WI38 (cell line): ENCODE data around the gene PPP5C.
A peak's percentile ranks its signal among the peaks of the same experiment; 100 is the strongest.

ENCODE experiments used
- H3K4me3 ChIP-seq: 2 replicates; pipeline ENCODE4 v1.5.1; 2011; ENCODE audit warnings: low read depth, mild to moderate bottlenecking, control low read depth, low read length
- CTCF ChIP-seq: IDR thresholded peaks from 2 replicates; pipeline ENCODE4 v1.5.1; 2012; ENCODE audit warnings: low read depth, mild to moderate bottlenecking, control low read depth, low read length

The PPP5C gene

GRCh38 chr19:46366620-46367292, 19.9 kb downstream of the PPP5C start:
- H3K4me3 ChIP-seq, result no peak overlapping the region
- no peak for TF ChIP-seq CTCF

GRCh38 chr19:46367426-46367825, 20.5 kb downstream of the PPP5C start:
- no peak for TF ChIP-seq CTCF
- no peak overlapping the region for H3K4me3 ChIP-seq

- no peak overlapping the region for H3K4me3 ChIP-seq
- TF ChIP-seq CTCF, result no peak
Measured at GRCh38 chr19:46368116-46368515, 21.2 kb downstream of the PPP5C start.

GRCh38 chr19:46369817-46370216, 22.9 kb downstream of the PPP5C start:
- H3K4me3 ChIP-seq, result no peak overlapping the region
- no peak for TF ChIP-seq CTCF

- no peak for TF ChIP-seq CTCF
- no peak overlapping the region for H3K4me3 ChIP-seq
Measured at GRCh38 chr19:46371371-46371901, 24.5 kb downstream of the PPP5C start.

GRCh38 chr19:46372901-46373490, 26.1 kb downstream of the PPP5C start:
- TF ChIP-seq CTCF, result peak; percentile 30; the same call in 1 of the 2 replicates
- no peak overlapping the region for H3K4me3 ChIP-seq
